H1 (cell line): ENCODE results near the gene CGB2. TPM values are rescaled to one million over a fixed set of nuclear protein-coding genes. Genes with fewer than 3 reads are reported as not detected.

Source experiments
- CREB1 ChIP-seq: IDR thresholded peaks from 2 replicates; pipeline ENCODE4 v1.6.1; 2012; ENCODE audit warnings: inconsistent platforms
- E2F6 ChIP-seq: IDR thresholded peaks from 2 replicates; pipeline ENCODE4 v1.6.1; 2012; ENCODE audit warnings: inconsistent platforms
- KDM1A ChIP-seq: fragments of 200-600, 300-600 bp; sonication (generic); IDR thresholded peaks from 2 replicates; pipeline ENCODE4 v1.7.1; 2016; ENCODE audit warnings: mild to moderate bottlenecking, low read length, borderline replicate concordance
- MAX ChIP-seq: IDR thresholded peaks from 2 replicates; pipeline ENCODE4 v1.6.1; 2012; ENCODE audit warnings: inconsistent platforms
- TBP ChIP-seq: IDR thresholded peaks from 2 replicates; pipeline ENCODE4 v1.6.1; 2011; ENCODE audit warnings: low read depth, low read length, improper control_type of control experiment
- polyA plus RNA-seq, 7 experiments: library from polyadenylated mRNA; depleted of rRNA in 3 of 7; stranded (reverse) in 5 of 7; unstranded in 2 of 7; fragments of >200 nt in 5 of 7; fragments of 200-250 nt in 2 of 7; gene quantifications; 1 replicate in 5 of 7; 2 replicates in 1 of 7; 4 replicates in 1 of 7; pipeline versions ENCODE4 v1.2.1 to v1.2.3, GENCODE V29; 2011 to 2013; ENCODE audit warnings: missing spikeins in 2 of 7, mixed read lengths in 2 of 7
- total RNA-seq: library from RNA; stranded (reverse); fragmentation: NEBNext Ultra II Directional; extraction: Animal tissue kit (Norgen Biotek cat#: 25700); gene quantifications from 2 replicates; pipeline ENCODE4 v1.2.1, GENCODE V29; 2021

Gene CGB2
- total and polyA plus RNA-seq, 2 of the 8 experiments (the other 6 are each of a cell fraction or from before 2014, with no cell fraction given), result 0.71 to 3.2 TPM

GRCh38 chr19:49031642-49032301 lies at the start of gene CGB2 (continued):
- TF ChIP-seq MAX (peak; percentile 62; the same call in 1 of the 2 replicates), TBP (peak; percentile 98), E2F6 (peak; percentile 40; the same call in 1 of the 2 replicates), KDM1A (0 out of 2 replicates have a peak, but pooled peaks have one; percentile 16), CREB1 (peak; percentile 76)
